Right atrium auricular region (tissue), 2 donors: ENCODE data around the gene NUDCD3. TPM values are rescaled to one million over a fixed set of nuclear protein-coding genes. Genes with fewer than 3 reads are reported as not detected.
A peak's percentile ranks its signal among the peaks of the same experiment; 100 is the strongest.

Experiments used
- DNase-seq: peaks from one replicate; pipeline ENCODE4 v3.0.0-alpha.2; 2019; ENCODE audit warnings: low spot score
- H3K27ac ChIP-seq, 2 donors: fragments of 200-600 bp; sonication (generic); 1 replicate in 1 of 2; 2 replicates in 1 of 2; pipeline ENCODE4 v1.5.1; 2016 to 2019
- H3K27me3 ChIP-seq, 2 donors: fragments of 200-600 bp; sonication (generic); one replicate each; pipeline versions ENCODE4 v1.5.1 to v1.6.0; 2017 to 2019
- H3K36me3 ChIP-seq: fragments of 200-600 bp; sonication (generic); one replicate; pipeline ENCODE4 v1.5.1; 2016
- H3K4me1 ChIP-seq, 2 donors: fragments of 200-600 bp; sonication (generic); one replicate each; pipeline versions ENCODE4 v1.5.1 to v1.6.0; 2017 to 2019
- H3K4me3 ChIP-seq, 2 donors: fragments of 200-600 bp; sonication (generic); 1 replicate in 1 of 2; 2 replicates in 1 of 2; pipeline ENCODE4 v1.5.1; 2017 to 2019; ENCODE audit warnings: mild to moderate bottlenecking in 1 of 2, moderate library complexity in 1 of 2
- H3K9me3 ChIP-seq, 2 donors: fragments of 200-600 bp; sonication (generic); one replicate each; pipeline ENCODE4 v1.5.1; 2019
- total RNA-seq, 2 donors: library from RNA; depleted of rRNA; stranded (reverse); fragments of >200 nt; gene quantifications; one replicate each; pipeline ENCODE4 v1.1.0, GENCODE V29; 2016
- TF ChIP-seq, protein P1 (sequence below), 2 donors: fragments of 200-600 bp; sonication (generic); IDR thresholded peaks; one replicate each; pipeline ENCODE4 v1.5.1; 2019; ENCODE audit warnings: antibody characterized with exemption in 2 of 2

NUDCD3 gene
- total RNA-seq, 2 donors from 2014 or later = 50.6 to 53.3 TPM

DNA sequence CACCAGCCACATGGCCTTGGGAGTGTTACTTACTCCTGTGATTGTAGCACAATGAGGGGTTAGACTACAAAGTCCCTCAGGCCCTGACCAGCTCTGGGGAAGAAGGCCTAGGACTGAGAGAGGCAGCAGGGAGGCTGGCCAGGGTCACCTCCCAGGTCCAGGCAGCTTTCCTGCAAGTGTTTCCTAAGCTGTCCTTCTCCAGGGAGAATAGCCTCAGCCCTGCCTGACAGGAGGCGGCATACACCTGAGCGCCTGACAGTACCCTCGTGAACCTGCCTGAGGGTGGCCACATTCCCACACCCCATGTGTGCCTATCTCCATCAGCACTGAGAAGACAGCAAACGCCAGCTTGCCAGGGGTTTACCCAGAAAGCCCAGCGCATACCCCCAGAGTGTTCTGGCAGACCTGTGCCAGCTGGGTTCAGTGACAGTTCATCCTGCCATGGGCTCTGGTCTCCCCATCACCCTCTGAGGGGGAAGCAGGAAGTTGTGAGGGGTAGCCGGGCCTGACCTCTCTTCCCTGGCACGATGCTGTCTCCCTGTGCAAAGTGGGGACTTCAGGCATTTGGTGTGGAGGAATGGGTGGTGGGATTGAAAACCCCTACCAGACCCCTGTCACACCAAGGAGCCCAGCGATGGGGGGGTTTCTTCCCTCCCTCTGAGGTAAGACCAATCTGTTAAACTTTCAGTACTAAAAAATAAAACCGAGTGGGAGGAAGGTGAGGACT lies 108.8 kb downstream of the NUDCD3 start:
- peak; percentile 53 for DNase-seq
- Histone ChIP-seq H3K4me1 (peaks cover 0 to 38% of the 10 kb centered on the region in 2 donors), H3K4me3 (no peak overlapping the region), H3K9me3 (no peaks in the 10 kb centered on the region), H3K27me3 (no peaks in the 10 kb centered on the region), H3K27ac (peak overlapping the region in 1 of 2 donors; percentile 84), H3K36me3 (peaks cover 20% of the 10 kb centered on the region)
- TF ChIP-seq, protein P1, sequence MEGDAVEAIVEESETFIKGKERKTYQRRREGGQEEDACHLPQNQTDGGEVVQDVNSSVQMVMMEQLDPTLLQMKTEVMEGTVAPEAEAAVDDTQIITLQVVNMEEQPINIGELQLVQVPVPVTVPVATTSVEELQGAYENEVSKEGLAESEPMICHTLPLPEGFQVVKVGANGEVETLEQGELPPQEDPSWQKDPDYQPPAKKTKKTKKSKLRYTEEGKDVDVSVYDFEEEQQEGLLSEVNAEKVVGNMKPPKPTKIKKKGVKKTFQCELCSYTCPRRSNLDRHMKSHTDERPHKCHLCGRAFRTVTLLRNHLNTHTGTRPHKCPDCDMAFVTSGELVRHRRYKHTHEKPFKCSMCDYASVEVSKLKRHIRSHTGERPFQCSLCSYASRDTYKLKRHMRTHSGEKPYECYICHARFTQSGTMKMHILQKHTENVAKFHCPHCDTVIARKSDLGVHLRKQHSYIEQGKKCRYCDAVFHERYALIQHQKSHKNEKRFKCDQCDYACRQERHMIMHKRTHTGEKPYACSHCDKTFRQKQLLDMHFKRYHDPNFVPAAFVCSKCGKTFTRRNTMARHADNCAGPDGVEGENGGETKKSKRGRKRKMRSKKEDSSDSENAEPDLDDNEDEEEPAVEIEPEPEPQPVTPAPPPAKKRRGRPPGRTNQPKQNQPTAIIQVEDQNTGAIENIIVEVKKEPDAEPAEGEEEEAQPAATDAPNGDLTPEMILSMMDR (IDR thresholded peaks at IDR 0.05) = no peak

DNA sequence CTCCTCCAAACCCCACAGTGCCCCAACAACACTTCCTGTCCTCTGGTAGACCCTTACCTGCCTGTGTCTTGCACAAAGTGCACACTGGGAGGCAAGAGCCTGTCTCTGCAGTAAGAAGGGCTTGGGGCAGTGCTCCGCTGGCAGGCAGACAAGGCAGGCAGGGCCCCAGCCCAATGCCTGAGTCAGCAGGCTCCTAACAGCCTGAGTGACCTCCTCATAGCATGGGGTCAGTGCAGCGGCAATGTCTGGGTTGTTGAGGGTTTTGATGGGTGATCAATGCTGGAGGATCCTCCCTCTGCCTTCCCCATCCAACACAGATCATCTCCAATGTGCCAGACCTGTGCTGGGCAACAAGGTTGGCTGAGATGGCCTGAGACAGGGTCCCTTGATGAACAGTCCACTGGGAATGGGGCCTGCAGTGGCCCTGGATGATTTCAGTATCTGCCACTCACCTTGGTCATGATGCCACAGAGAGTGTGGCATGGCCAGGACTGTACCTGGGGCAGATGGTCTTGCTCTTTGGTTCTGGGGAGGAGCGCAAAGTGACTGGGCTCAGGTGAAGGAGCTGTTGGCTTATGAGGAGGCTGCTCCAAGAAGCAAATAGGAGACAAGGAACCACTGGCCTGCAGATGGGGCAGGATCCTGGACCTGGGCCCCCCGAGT lies 109.5 kb downstream of the NUDCD3 start:
- Histone ChIP-seq H3K4me1 (peaks cover 0 to 38% of the 10 kb centered on the region in 2 donors), H3K27me3 (no peaks in the 10 kb centered on the region), H3K4me3 (no peak overlapping the region), H3K9me3 (no peaks in the 10 kb centered on the region), H3K36me3 (peaks cover 17% of the 10 kb centered on the region), H3K27ac (peak overlapping the region in 1 of 2 donors; percentile 84)
- DNase-seq = no peak
- TF ChIP-seq, protein P1 (IDR thresholded peaks at IDR 0.05) = no peak

DNA sequence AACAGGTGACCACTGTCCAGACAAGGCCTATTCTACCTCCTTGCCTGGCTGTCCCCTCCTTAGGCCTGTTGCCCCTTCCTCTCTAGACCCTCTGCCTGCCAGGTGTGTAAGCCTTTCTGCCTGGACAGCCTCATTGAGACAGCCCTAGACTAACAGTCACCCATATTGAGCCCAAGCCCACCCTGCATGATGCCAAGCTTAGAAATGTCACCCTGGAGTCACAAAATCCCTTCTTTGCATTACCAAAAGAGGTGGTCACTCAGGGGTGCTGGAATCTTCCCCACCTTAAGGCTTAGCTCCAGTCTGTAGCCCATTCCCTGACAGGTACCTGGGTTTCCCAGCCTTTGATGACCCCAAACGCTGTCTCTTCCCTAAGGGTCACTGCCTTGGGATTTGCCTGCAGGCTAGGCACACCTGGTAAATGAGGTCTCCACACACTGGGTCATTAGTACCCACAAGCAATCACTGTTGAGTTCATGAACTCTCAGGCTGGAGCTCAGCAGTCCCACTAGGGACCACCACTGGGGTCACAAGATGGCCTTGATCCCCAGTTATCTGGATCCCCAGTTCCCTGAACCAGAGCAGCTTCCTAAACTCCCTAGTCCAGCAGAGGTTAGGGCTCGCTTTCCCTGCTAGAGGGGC lies 110.1 kb downstream of the NUDCD3 start:
- Histone ChIP-seq H3K4me3 (no peak overlapping the region), H3K4me1 (peaks cover 0 to 34% of the 10 kb centered on the region in 2 donors), H3K27me3 (no peaks in the 10 kb centered on the region), H3K36me3 (peaks cover 11% of the 10 kb centered on the region), H3K27ac (peak overlapping the region in 1 of 2 donors; percentile 84), H3K9me3 (no peaks in the 10 kb centered on the region)
- DNase-seq = no peak
- TF ChIP-seq, protein P1 (IDR thresholded peaks at IDR 0.05) = no peak

DNA sequence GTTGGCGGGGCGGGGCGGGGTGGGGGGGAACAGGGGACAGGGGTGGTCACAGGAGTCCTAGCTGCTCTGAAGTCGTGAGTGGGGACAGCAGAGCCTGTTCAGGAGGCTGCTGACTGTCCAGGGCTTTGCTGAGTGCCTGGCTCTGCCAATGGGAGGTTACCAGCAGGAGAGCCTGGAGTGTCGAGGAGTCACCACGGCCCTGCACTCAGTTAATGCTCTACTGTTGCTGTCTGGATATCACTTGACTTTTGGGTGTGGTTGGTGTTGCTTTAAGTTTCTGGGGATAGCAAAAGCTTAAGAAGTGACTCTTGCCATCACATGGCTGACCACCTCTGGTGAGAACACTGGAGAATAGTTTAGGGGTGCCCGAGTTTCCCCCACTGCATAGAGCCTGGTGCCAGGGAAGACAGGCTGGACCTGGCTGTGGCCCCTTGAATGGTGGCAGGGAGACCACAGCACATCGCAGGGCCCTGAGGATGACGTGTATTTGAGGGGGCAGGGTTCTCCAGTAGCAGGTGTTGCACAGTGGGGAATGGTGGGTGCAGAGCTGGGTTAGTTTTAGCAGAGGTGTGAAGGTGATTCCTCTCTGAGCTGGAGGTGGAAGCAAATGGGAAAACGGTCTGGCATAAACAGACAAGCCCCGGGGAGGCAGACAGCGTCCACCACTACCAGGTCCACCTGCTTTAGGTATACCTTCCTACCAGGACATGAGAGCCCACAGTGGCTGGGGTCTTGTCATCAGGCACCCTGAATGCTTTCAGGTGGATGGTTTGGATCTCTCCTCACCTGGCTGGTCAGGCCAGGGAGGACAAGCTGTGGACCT lies 110.9 kb downstream of the NUDCD3 start:
- H3K36me3 ChIP-seq = peaks cover 3% of the 10 kb centered on the region
- no peak for DNase-seq
- H3K27me3 ChIP-seq = no peaks in the 10 kb centered on the region
- no peak overlapping the region for H3K4me3 ChIP-seq
- no peaks in the 10 kb centered on the region for H3K9me3 ChIP-seq
- TF ChIP-seq, protein P1 (IDR thresholded peaks at IDR 0.05) = no peak
- H3K27ac ChIP-seq = no peak overlapping the region
- peaks cover 0 to 27% of the 10 kb centered on the region in 2 donors for H3K4me1 ChIP-seq

DNA sequence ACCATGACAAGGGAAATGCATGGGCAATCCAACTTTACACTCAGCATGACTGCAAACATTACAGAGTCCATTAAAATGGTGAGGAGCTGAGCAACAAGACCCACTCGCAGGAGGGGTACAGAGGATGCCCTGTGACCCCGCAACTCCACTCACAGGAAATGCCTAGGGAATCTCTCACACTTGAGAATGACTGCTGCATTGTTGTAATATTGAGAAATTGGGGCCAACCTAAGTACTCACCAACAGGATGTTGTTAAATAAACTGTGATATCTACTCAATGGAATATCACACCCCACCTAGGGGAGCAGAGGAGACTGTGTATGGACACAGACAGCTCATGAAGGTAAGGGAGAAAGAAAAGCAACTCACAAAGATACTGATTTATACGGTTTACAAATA lies 111.7 kb downstream of the NUDCD3 start:
- H3K9me3 ChIP-seq = no peaks in the 10 kb centered on the region
- H3K4me3 ChIP-seq = no peak overlapping the region
- DNase-seq = no peak
- no peaks in the 10 kb centered on the region for H3K36me3 ChIP-seq
- TF ChIP-seq, protein P1 (IDR thresholded peaks at IDR 0.05) = no peak
- H3K27ac ChIP-seq = no peak overlapping the region
- no peaks in the 10 kb centered on the region for H3K27me3 ChIP-seq
- peaks cover 0 to 19% of the 10 kb centered on the region in 2 donors for H3K4me1 ChIP-seq
